HG03354 (cell line): ENCODE data around the gene KIZ.
"Not testable (repeated sequence)": the region's sequence is repeated elsewhere in the genome, so short reads cannot be mapped to it uniquely, and the experiment has no call there.

ENCODE experiments used
- ATAC-seq: cut with Tn5 transposase; IDR thresholded peaks from one replicate; pipeline ENCODE4 v1.9.1; 2021; ENCODE audit warnings: mild to moderate bottlenecking; ENCODE audit not compliant: unreplicated experiment, poor library complexity, severe bottlenecking

Gene KIZ

DNA sequence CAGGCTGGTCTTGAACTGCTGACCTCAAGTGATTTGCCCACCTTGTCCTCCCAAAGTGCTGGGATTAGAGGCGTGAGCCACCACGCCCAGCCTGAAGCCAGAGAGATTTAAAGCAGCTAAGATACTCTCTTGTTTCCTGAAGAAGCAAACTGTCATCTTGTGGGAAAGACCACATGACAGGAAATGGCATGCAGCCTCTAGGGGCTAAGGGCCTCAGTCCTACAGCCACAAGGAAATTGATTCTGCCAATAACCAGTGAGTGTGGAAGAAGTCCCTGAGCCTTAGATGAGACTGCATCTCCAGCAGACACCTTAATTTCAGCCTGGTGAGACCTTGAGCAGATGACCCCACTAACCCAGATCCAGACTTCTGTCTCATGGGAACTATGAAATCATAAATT is 40.9 kb downstream of the KIZ start:
- peak; percentile 38 for ATAC-seq

DNA sequence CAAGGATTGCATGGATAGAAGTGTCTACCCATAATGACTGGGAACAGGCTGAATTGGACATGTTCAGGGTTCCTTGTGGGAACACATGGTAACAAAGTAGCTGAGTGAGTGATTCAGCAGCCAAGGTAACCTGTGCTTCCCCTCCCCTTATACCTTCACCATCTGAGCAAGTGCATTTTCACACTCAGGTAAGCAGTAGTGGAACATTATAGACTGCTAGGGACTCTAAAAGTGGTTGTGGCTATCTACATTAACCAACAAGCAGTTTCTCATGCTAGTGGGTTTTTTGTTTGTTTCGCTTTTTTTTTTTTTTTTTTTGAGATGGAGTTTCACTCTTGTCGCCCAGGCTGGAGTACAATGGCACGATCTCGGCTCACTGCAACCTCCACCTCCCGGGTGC is 41.4 kb downstream of the KIZ start:
- peak; percentile 53 for ATAC-seq

DNA sequence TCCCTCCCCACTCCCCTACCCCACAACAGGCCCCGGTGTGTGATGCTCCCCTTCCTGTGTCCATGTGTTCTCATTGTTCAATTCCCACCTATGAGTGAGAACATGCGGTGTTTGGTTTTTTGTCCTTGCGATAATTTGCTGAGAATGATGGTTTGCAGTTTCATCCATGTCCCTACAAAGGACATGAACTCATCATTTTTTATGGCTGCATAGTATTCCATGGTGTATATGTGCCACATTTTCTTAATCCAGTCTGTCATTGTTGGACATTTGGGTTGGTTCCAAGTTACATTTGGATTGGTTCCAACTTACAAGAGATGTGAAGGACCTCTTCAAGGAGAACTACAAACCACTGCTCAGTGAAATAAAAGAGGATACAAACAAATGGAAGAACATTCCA is 42.2 kb downstream of the KIZ start:
- not testable (repeated sequence) for ATAC-seq

DNA sequence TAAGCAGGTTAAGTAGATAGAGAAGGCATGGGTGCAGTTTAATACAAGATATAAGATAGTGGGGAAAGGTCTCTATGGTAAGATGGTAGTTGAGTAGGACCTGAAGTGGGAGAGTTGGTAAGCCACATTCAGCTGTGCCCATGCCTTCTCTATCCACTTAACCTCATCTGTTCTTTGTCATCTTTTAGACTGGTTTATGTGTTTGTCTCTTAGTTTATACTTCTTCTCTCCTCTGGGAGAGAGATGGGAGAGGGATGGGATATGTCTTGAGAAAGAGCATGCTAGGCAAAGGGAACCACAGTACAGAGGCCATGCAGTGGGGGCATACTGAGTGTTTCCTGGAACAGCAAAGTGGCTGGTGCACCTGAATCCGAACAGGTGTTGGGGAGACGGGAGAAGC is 46.7 kb downstream of the KIZ start:
- ATAC-seq = no peak

DNA sequence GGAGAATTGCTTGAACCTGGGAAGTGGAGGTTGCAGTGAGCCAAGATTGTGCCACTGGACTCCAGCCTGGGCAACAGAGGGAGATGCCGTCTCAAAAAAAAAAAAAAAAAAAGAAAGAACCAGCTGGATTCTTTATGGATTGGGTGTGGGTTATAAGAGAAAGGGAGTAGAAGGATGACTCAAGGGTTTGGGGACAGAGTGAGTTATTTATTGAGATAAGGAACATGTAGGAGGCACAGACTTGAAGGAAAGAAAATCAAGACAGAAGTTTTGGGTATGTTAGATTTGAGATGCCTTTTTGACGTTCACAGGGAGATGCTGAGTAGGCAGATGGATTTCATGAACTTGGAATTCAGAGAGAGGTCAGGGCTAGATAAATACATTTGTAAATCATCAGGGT is 47.6 kb downstream of the KIZ start:
- ATAC-seq = no peak

DNA sequence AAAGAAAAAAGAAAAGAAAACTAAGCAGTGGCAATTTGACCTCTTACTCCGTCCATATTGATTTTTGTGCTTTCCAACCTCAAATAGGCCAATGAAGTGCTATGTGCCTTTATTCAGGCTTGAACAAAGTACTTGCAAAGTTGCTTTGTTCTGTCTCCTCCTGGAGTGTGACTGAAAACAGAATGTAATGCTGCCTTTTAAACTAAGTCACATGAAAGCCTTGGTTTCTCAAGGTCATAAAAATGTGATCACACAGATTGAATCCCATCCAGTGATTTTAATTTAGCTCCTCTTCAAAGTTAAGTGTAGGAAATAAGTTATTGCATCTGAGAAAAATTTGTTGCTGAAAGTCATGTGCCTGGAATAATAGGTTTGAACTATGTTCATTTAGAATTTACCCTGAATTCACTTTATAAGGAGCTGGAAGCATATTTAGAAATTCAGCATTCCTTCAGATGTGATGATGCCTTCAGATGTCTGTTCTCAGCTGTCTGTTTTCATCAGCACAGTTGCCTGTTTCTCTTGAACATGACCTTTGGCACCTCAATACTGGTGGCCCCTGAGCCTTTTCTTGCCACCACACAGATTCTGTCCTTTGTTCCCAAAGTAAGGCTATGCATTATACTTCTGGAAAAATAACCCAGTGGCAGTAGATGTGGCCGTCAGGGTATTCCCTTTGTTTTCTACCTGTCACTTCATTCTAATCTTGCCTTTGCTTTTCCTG is 48.8 kb downstream of the KIZ start:
- ATAC-seq = no peak

DNA sequence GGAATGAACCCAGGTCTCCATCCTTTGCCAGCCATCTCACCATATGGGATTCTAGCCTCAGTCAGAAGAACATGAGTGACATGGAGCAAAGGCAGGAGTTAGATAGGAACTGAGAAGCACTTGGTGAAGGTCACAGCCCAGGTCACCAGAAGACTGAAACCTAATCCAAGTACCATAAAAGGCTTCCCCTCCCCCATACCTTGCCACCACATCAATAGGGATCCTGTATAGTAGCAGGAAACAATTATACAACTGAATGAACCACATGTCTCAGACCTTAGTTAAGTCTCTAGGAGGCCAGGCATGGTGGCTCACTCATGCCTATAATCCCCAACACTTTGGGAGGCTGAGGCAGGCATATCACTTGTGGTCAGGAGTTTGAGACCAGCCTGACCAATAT is 49.6 kb downstream of the KIZ start:
- ATAC-seq = no peak

DNA sequence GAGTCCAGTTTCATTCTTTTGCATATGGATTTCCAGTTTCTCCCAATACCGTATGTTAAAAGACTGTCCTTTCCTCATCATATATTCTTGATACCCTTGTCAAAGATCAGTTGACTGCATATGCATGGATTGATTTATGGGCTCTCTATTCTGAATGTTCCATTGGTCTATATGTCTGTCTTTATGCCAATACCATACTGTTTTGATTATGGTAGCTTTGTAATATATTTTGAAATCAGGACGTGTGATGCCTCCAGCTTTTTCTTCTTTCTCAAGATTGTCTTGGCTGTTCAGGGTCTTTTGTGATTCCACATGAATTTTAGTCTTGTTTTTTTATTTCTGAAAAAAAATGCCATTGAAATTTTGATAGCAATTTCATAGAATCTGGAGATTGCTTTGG is 51.9 kb downstream of the KIZ start:
- ATAC-seq = no peak

DNA sequence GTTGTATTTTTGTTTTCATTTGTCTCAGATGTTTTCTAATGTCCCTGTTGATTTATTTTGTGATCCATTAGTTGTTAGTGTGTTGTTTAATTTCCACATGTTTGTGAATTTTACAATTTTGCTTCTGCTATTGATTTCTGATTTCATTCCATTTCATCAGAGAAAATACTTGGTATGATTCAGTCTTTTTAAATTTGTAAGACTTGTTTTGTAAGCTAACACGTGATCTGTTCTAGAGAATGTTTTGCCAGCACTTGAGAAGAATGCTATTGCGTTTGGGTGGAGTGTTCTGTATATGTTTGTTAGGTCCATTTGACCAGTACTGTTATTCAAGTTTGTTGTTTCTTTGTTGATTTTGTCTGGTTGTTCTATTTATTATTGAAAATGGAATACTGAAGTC is 53.9 kb downstream of the KIZ start:
- ATAC-seq = no peak

DNA sequence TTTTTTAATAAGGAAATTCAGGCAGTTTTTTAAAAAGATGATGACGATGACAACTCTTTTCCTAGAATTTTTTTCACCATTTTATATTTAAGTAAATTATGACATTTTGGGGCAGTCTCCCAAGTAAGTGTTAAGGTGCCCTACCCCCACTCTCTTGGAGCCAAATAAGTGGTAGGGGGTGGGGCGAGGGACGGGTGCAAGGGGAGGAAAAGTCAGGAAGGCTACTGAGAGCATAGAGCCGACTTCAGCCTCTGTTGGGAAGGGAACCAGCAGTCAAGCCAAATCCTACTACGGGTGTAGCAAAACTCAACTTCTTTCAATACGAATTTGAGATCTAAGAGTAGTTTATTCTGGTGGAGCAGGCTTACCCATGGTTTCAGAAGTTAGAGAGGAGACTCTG is 54.4 kb downstream of the KIZ start:
- no peak for ATAC-seq

DNA sequence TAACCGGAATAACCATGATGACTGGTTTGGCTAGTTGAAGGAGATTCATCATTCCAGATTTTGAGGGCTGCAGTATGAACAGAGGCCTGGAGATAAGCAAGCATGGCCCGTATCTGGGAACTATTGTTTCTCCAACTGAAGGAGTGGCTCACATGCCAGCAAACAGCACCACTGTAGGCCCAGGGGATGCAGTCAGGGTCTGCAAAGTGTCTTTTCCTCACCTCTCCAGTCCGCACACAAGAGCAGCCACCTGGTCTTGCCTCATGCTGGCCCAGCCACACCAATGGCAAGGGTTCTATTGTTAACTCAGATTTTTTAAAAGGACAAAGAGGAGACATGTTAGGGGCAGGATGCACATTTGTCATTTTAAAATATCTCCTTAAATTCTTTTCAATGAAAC is 55.1 kb downstream of the KIZ start:
- no peak for ATAC-seq

DNA sequence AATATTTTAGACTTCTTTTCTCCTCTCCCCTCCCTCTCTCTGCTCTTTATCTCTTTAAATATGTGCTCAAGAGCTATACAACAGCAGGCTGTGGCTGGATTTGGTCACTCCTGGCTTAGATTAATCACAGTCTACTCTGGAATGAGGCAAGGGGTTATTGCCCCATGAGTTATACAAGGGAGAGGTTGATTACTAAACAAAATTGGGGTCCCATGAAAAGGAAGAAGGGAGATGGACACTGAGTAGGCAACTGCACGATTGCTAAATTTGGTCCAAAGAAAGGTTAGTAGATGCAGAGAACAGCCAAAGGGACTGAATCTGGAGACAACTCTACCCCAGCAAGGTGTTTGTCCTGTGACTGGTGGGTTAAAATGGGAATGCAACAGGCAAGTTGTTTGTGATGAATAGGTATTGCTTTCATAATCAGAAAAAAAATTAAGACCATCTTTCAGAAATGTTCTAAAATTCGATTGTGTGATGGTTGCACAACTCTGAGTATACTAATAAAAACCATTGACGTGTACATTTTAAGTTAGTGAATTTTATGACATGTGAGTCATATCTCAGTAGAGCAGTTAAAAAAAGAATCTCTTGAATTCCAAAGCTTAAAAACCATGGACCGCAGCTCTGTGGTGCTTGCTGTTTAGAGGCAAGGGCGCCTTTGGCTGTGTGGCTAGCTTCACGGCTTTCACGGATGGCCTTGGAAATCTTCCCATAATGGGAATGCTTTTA is 57.1 kb downstream of the KIZ start:
- ATAC-seq = no peak

DNA sequence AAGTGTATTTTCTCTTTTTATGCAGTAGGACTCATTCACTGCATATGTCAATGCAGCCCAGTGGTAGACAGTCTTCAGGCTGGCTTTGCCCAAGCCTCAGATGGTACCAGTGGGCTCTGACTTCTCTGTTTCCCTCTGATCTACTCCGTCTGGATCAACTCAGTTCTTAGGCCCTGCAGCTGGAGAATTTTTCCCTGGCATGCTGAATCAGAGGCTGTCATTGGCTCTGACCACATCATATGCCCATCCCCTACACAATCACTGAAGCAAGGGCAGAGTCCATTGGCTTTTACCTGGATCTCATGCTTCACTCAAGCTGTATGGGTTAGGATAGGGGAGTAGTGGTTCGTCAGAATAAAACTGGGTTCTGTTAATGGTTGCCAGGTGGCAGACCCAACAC is 57.8 kb downstream of the KIZ start:
- ATAC-seq = no peak

DNA sequence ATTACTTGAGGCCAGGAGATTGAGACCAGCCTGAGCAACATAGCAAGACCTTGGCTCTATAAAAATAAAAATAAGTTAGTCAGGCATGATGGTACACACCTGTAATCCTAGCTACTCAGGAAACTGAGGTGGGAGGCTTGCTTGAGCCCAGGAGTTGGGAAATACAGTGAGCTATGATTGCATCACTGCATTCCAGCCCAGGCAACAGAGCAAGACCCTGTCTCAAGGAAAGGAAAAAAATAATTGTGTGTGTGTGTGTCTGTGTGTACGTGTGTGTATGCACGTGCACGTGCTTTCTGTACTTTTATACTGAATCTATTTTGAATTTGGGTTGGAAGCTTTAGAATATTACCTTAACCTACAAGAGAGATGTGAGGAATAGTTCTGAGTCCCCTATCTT is 58.9 kb downstream of the KIZ start:
- no peak for ATAC-seq

DNA sequence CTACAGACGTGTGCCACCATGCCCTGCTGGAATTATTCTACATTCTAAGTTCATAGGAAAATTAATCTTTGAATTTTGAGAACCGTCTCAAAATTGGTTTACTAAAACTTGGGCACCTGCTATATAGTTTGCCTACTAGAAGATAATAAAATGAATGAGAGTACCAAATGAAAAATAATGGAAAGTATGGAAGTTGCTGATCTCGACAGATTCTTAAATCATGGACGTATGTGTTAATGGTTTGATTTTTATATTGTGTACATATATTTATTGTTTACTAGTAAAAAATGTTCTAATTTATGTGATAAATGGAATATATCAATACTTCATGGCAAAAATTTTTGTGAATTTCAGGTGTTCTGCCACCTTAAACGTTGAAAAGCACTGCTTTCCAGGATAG is 60.0 kb downstream of the KIZ start:
- ATAC-seq = no peak

DNA sequence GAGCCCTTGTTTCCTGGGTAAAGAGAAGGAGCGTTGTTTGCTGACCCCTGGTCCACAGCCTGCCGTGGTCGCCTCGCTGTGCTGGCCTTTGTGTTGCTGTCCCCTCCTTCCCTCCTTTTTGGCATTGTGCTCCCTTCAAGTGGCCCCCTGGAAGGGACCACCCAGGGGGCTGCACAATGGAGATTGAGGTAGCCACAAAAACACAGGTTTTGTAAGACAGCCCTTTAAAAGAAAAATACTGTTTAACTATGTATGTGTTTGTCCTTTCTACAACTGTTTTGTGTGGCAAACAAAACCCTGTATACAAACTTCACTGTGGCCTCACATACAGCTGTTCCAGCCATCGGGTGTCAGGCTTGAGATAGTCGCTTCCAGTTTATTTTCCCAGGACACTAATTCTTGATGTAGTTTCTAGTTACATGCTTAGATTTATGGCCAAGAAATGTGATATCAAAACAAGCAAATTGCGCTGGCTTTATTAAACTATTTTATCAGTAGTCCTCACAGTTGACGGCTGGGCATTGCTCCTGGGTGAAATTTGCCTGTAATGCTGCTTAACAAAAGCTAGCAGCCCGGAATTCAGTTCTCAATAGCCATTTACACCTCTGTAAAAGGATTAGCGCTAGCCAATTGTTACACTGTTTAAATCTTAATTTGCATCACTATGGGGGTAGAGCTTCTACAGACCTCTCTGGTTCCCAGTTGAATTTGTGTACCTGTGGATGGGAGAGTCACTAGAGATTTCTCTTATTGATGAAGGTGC is 64.1 kb downstream of the KIZ start:
- ATAC-seq = no peak

DNA sequence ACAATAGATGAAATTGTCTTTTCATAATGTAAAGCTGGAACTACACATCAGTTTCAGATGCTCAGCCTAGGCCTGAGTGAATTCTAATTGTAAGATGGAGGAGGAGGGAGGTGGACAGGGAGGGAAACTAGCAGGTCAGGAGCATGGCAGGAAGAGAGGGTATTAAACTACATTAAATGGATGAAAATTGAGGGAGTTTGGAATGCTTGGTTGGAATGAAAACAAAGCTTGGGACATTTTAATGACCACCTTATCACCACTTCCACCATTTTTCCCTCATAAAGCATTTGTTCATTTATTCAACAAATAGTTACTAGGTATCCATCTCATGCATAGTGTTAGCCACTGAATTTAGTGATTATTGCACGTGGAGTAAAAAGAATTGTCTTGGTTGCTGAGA is 65.0 kb downstream of the KIZ start:
- no peak for ATAC-seq

DNA sequence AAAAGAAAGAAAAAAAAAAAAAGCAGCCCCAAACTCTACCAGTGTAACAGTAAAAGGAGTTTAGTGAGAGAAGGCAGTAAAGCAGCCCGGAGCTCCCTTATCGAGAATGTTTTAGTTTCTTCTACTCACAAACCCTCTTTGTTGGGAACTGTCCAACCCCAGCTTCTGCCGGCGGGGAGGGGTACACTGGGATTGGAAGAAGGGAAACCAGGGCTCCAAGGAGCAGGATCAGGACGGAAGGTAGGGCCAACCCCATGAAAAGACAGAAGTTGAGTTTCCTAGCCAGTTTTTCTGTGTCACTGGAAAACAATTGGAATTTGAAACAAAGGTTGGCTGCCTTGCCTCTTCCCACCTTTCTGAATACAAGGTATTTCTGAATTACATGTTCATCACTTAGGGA is 66.0 kb downstream of the KIZ start:
- ATAC-seq = no peak

DNA sequence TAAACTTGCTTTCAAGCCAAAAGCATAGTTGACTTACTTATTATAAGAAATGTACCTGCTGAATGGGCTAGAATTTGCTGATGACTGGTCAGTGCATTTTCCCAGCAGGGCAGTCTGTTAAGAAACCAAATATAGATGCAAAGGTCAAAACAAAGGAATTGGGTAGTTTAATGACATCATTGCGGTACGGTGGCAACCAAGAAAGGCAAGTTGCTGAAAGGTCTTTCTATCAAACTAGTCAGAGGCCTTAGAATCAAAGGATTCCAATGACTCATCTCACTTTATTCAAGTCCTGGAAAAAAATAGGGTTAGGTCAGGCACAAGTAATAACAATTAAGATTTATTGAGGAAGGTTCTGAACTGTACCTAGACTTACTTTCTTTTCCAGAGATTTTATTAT is 76.4 kb downstream of the KIZ start:
- no peak for ATAC-seq

DNA sequence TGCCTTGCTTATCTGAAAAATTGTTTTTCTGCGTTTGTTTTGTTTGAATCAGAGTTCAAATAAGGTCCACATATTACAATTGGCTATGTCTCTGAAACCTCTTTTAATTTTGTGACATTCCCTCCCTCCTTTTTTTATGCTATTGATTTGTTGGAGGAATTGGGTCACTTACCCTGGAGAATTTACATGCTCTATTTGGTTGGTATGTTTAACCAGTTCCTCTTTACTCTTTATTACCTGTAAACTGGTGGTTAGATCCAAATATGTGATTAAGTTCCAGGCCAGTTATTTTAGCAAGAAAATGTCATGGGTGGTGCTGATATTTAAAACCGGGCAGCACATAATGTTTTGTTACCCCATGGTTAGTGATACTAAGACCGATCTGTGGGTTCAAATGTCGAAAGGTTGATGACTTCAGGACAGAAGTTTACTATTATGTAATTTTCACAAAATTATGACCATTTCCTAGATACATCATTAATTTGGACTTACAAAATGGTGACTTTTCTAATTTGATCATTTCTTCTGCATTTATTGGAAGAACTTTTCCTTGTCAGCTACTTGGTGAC is 77.3 kb downstream of the KIZ start:
- no peak for ATAC-seq

DNA sequence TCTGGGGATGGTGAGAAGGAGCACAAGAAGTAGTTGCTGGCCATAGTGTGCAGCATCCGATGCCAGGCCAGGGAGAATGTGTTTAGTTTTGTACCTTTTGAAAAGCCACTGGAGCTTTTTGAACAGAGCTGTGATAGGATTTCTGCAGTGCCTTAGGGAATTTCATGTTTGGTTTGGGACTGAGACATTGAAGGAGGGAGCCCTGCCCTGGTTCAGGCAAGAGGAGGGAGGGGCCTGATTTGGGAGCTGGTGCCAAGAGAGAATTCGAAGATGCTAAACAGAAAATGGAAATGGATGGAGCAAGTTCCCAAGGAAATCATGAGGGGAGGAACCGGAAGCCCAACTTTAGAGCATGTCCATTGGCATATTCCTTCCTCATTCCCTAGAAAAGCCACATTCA is 80.7 kb downstream of the KIZ start:
- ATAC-seq = no peak
